ENCODE results near the gene DNAH6.

Gene DNAH6

GRCh38 chr2:84821806-84822205 lies 305.5 kb downstream of the DNAH6 start:
- TF ChIP-seq TARDBP (IDR thresholded peaks at IDR 0.05) = no peak
- TF ChIP-seq SP1 (IDR thresholded peaks at IDR 0.05) = no peak
- ChIA-PET CTCF (no interaction called here), POLR2A (no interaction called here)
- no peak for DNase-seq (ENCODE audit: extremely low spot score)

GRCh38 chr2:84823229-84823628 lies 306.9 kb downstream of the DNAH6 start:
- TF ChIP-seq CTBP1 (IDR thresholded peaks at IDR 0.05; ENCODE audit: borderline replicate concordance) = no peak
- no peak for TF ChIP-seq PKNOX1 (IDR thresholded peaks at IDR 0.05)
- TF ChIP-seq NFRKB (IDR thresholded peaks at IDR 0.05) = no peak
- no peak for TF ChIP-seq FOXK2 (IDR thresholded peaks at IDR 0.05)
- TF ChIP-seq FOXM1 (IDR thresholded peaks at IDR 0.05; ENCODE audit: borderline replicate concordance) = no peak
- no peak for TF ChIP-seq TARDBP (IDR thresholded peaks at IDR 0.05)
- TF ChIP-seq SUZ12 (IDR thresholded peaks at IDR 0.05) = no peak
- TF ChIP-seq HDGF (IDR thresholded peaks at IDR 0.05; ENCODE audit: borderline replicate concordance) = no peak
- TF ChIP-seq SP1 (IDR thresholded peaks at IDR 0.05) = no peak
- no peak for DNase-seq (ENCODE audit: extremely low spot score)
- ChIA-PET POLR2A (no interaction called here), CTCF (no interaction called here)

GRCh38 chr2:84823788-84824187 lies 307.5 kb downstream of the DNAH6 start:
- ChIA-PET CTCF (no interaction called here), POLR2A (no interaction called here)
- no peak for DNase-seq (ENCODE audit: extremely low spot score)
- TF ChIP-seq L3MBTL2 (conservative IDR thresholded peaks at IDR 0.05) (no peak), SP1 (IDR thresholded peaks at IDR 0.05) (no peak), HDGF (IDR thresholded peaks at IDR 0.05; ENCODE audit: borderline replicate concordance) (no peak), ELF4 (IDR thresholded peaks at IDR 0.05) (no peak), FOXK2 (IDR thresholded peaks at IDR 0.05) (no peak), BHLHE40 (IDR thresholded peaks at IDR 0.05; ENCODE audit: borderline replicate concordance) (no peak), CTBP1 (IDR thresholded peaks at IDR 0.05; ENCODE audit: borderline replicate concordance) (no peak), SUZ12 (IDR thresholded peaks at IDR 0.05) (no peak), FOXM1 (IDR thresholded peaks at IDR 0.05; ENCODE audit: borderline replicate concordance) (no peak), NFRKB (IDR thresholded peaks at IDR 0.05) (no peak), ARNT (IDR thresholded peaks at IDR 0.05) (no peak), TARDBP (IDR thresholded peaks at IDR 0.05) (no peak), ZNF384 (IDR thresholded peaks at IDR 0.05) (no peak), LEF1 (IDR thresholded peaks at IDR 0.05; ENCODE audit: borderline replicate concordance) (no peak), PKNOX1 (IDR thresholded peaks at IDR 0.05) (no peak), FOXA1 (IDR thresholded peaks at IDR 0.05) (no peak)

GRCh38 chr2:84827978-84828575 lies 311.8 kb downstream of the DNAH6 start:
- ChIA-PET POLR2A (no interaction called here), CTCF (no interaction called here)
- no peak for DNase-seq (ENCODE audit: extremely low spot score)
- TF ChIP-seq FOXM1 (IDR thresholded peaks at IDR 0.05; ENCODE audit: borderline replicate concordance) = no peak
- no peak for TF ChIP-seq SP1 (IDR thresholded peaks at IDR 0.05)
- TF ChIP-seq ELF4 (IDR thresholded peaks at IDR 0.05) = no peak
- no peak for TF ChIP-seq LEF1 (IDR thresholded peaks at IDR 0.05; ENCODE audit: borderline replicate concordance)
- no peak for TF ChIP-seq BHLHE40 (IDR thresholded peaks at IDR 0.05; ENCODE audit: borderline replicate concordance)
- no peak for TF ChIP-seq FOXA1 (IDR thresholded peaks at IDR 0.05)
- no peak for TF ChIP-seq NFRKB (IDR thresholded peaks at IDR 0.05)
- TF ChIP-seq SUZ12 (IDR thresholded peaks at IDR 0.05) = no peak
- no peak for TF ChIP-seq PKNOX1 (IDR thresholded peaks at IDR 0.05)

GRCh38 chr2:84829693-84830092 lies 313.4 kb downstream of the DNAH6 start:
- POLR2A ChIA-PET = no interaction called here
- CTCF ChIA-PET = no interaction called here

GRCh38 chr2:84830095-84830494 lies 313.8 kb downstream of the DNAH6 start:
- CTCF ChIA-PET = no interaction called here

More at GRCh38 chr2:84829693-84830092, 313.4 kb downstream of the DNAH6 start:
- no peak for DNase-seq (ENCODE audit: extremely low spot score)
- no peak for TF ChIP-seq HDGF (IDR thresholded peaks at IDR 0.05; ENCODE audit: borderline replicate concordance)
- no peak for TF ChIP-seq NFRKB (IDR thresholded peaks at IDR 0.05)

More at GRCh38 chr2:84830095-84830494, 313.8 kb downstream of the DNAH6 start:
- no peak for DNase-seq (ENCODE audit: extremely low spot score)
- TF ChIP-seq FOXK2 (IDR thresholded peaks at IDR 0.05) (no peak), PKNOX1 (IDR thresholded peaks at IDR 0.05) (no peak), NFRKB (IDR thresholded peaks at IDR 0.05) (no peak), SP1 (IDR thresholded peaks at IDR 0.05) (no peak), ZNF384 (IDR thresholded peaks at IDR 0.05) (no peak), CTBP1 (IDR thresholded peaks at IDR 0.05; ENCODE audit: borderline replicate concordance) (no peak), SUZ12 (IDR thresholded peaks at IDR 0.05) (no peak), HDGF (IDR thresholded peaks at IDR 0.05; ENCODE audit: borderline replicate concordance) (no peak), ARNT (IDR thresholded peaks at IDR 0.05) (no peak), BHLHE40 (IDR thresholded peaks at IDR 0.05; ENCODE audit: borderline replicate concordance) (no peak), FOXA1 (IDR thresholded peaks at IDR 0.05) (no peak), ELF4 (IDR thresholded peaks at IDR 0.05) (no peak), TARDBP (IDR thresholded peaks at IDR 0.05) (no peak)
- POLR2A ChIA-PET = no interaction called here

Measured in HEK293T (cell line).